GM19351 (cell line): ENCODE data around the gene CPEB4.

ENCODE experiments used
- ATAC-seq: cut with Tn5 transposase; IDR thresholded peaks from one replicate; pipeline ENCODE4 v1.9.1; 2021; ENCODE audit warnings: mild to moderate bottlenecking, moderate library complexity; ENCODE audit not compliant: unreplicated experiment

The CPEB4 gene

DNA sequence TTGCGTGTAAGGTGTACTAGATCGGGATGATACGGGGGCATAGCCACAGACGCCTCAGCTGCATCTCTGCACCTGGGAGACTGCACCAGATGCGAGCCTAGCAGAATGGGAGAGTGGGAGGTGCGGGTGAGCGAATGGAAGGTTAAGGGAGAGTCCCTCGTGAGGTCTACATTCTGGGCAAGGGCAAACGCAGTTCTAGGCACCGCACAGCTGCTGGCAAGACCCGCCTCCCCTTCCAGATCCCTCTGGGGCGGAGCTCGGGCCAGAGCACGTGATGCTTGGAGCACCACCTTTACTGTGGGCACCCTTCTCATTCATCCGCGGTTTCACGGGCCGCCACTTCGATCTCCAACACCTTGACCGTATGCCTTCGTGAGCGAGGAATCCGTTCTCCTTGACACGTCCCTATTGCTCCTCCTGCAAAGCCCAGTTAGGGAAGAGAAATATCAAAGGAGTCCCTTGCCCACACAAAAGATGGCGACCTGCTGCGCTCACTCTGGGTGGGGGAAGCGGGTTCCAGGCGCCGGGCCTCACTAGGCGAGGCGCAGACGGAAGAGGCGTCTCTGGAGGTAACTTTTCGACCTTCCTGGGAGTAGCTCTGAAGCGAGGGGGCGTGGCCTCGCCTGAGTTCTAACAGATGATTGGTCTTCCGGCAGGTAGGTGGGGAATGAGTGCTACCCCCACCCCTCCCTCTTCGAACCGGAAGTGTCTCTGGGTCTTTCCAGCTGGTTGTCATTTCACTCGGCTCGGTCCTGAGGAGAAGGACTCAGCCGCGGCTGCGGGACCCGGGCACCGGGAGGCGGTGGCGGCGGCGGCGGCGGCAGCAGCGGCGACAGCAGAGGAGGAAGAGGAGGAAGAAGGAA, at the start of gene CPEB4:
CPEB4 (plus strand) TSS at position 740 of the 863 bp plus-strand sequence. CDS start 1,385 bp downstream, outside the sequence.
- peak; percentile 80 for ATAC-seq

DNA sequence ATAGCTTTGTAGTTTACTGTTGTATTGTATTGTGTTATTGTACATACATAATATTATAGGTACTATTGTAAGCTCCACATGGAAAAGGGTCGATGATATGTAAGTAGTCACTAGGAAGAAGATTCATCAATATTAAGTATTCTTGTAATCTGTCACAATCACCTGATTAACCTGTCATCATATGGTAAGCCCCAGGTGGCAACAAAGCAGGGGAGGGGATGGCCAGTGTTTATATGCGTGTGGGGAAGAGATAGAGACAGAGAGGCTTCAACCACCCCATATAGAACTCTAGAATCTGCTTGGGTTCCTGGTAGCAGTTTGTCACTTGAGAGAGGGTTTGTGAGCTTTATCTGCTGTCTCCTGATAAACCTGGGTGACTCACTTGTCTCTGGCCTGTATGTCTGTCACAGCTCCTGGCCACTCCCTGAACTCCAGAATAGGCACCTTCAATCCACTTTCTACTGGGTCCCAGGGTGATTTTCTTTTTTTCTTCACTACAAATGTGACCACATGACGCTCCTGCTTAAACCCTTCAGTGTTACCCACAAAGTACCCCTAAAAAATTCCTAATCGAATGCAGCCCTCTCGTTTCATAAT, 48.9 kb upstream of the CPEB4 start:
- no peak for ATAC-seq

DNA sequence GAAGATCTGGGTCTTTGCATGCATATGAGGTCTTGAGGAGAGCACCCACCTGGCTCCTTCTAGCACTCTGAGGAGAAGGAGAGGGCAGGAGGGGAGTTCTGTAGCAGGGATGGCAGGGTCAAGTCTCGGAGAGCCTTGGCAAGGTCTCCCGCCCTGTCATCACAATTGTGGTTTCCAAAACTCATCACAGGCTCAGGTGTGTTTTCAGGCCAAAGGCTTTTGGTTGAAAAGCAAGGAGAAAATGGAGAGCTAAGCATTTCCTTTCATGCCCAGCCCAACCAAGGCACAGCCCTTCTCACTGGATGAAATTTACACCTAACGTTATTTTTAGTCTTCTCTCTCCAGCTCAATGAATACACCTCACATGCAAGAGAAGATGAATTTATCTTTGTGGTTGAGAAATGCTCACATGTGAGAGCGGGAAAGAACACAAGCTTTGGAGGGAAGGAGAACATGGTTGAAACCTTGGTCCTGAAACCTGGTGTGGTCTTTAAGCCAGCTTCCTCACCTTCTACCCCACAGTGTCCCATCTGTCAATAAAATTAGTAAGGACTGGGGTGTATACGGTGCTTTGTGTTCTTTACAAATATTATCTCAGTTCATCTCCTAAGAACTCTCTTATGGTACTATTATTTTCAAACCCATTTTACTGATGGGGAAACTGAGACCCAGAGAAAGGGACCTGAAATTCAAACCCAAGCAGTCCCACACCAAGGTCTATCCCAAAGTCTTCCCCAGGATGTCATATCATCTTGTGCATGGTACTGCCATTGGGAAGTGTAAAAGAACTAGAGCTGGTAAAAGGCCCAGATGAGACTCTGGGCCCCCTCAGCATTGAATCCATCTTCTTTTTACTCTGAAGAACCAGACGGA, 47.8 kb upstream of the CPEB4 start:
- no peak for ATAC-seq

DNA sequence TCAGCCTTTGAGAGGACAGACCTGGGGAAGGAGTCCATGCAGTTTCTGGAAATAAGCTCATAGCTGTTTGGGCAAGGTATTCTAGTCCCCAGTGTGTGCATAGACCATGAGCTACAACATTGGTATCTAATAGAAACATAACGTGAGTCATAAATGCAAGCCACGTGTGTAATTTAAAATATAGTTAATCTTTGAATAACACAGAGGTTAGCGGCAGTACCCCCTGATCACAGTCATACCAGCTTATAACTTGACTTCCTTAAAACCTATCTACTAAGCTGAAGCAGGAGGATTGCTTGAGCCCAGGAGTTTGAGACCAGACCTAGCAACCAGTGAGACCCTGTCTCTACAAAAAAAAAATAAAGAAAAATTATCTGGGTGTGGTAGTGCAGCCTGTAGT, 46.4 kb upstream of the CPEB4 start:
- no peak for ATAC-seq

DNA sequence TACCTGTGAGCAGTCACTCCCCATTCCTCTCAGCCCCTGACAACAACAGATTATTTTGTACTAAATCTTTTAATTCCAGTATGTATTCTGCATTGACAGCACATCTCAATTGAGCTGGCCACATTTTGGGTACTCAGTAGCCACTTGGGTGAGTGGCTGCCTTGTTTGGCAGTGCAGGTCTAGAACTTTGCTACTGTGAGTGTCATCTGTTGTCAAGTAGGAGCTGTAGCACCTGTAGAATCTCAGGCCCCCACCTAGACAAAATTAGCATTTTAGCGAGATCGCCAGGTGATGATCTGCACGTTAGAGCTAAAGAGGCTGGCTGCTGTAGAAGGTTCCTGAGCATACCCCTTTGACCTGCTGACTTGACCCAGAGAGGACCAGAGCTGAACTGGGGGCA, 44.4 kb upstream of the CPEB4 start:
- ATAC-seq, result no peak

DNA sequence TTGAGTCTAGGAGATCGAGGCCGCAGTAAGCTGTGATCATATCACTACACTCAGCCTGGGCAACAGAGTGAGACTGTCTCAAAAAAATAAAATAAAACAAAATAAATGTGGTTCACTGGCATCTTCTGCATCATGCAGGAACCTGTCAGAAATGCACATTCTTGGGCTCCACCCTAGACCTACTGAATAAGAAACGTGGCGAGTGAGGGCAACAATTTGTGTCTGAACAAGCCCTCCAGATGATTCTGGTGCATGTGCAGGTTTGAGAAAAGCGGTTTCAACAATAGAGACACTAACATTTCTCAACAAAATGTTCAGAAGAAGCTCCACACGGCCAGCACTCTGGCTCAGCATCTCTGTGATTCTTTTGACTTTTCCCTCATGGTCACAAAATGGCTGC, 42.8 kb upstream of the CPEB4 start:
- ATAC-seq, result no peak

DNA sequence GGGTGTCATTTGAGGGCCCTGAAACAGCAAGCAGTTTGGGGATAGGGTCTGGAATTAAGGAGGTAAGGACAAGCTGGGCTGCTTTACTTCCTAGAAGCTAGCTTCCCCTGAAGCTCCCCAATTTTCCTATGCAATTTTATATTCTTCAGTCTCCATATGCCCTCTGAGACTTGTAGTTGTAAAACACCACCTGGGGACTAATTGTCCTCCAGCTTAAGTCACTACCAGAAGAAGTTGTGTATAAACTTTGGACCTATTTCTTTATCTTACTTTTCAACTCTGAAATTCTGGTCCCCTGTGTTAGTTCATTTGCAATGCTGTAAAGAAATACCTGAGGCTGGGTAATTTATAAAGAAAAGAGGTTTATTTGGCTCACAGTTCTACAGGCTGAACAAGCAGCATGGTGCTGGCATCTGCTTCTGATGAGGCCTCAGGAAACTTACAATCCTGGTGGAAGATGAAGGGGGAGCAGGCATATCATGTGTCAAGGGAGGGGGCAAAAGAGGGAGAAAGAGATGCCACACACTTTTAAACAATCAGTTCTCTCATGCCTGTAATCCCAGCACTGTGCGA, 41.1 kb upstream of the CPEB4 start:
- ATAC-seq, result no peak

DNA sequence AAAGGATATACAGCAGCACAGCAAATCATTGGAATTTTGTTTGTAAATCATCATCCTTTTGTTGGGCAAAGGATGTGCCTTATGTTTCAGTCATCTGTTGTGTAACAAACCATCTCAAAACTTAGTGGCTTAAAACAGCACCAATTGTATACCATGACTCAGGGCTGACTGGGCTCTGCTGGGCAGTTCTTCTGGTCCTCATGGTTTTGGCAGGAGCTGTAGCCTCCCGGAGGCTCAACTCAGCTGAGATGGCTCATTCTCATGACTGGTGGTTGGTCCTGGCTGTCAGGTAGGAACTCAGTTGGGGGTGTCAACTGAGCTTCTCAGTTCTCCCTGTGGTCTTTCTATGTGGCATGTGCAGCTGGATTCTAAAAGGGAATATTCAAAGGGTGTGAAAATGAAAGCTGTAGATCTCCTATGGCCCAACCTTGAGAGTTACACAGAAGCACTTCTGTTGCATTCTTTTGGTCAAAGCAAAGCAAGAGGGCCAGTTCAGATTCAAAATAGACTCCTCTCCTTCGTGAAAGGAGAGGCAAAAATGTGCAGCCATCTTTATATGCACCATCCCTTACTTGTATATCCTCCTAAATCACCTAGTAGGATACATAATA, 39.1 kb upstream of the CPEB4 start:
- no peak for ATAC-seq

DNA sequence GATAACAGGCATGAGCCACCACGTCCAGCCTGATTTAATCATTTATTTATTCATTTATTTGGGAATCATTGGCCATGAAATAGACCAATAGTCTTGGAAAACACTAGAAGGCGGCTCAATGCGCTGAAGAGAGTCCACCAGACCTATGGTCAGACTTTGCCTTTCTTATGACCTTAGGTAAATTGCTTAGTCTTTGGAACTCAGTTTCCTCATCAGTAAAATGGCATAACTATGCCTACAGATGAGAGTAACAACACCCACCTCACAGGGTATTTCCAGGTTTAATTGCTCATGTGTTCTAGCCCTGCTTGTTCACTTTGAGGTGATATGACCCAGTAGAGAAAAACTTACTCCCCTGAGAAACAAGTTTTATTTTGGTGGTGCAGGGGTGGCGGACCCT, 38.2 kb upstream of the CPEB4 start:
- no peak for ATAC-seq

DNA sequence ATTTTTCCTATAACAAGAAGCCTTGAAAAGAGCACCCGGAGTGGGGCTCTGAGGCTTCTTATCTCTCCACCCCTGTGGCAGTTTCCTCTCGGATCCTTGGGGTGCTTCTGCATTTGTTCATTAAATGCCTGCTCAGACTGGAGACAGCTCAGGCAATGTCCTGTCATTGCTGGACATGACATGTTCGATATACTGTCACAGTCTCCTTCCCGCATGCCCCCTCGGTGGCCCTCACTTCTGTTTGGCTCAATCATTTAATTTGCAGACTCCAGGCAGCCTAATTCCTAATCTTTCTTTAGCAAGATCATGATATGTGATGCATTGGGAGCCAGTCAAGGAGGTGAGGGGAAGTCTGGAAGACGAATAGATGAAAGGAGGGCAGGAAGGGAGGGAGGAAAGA, 37.5 kb upstream of the CPEB4 start:
- no peak for ATAC-seq

DNA sequence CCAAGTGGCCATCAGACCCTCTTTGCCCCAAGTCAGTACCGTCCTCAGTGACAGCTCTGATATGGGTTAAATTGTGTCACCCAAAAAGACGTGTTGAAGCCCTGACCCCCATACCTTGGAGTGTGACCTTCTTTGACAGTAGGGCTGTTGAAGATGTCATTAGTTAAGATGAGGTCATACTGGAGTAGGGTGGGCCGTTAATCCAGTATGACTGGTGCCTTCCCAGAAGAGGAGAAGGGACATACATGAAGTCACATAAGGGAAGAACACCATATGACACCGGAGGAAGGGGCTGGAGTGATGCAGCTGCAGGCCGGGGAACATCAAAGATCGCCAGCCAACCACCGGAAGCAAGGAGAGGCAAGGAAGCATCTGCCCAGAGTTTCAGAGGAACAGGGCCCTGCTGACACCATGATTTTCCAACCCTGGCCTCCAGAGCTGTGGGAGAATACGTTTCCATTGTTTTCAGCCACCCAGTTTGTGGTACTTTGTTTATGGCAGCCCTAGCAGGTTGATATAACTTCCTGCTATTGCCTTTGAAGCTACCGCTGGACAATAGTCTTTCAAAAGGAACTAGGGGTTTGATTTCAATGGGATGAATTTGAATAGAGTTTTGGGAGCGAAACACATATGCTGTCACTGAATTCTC, 36.4 kb upstream of the CPEB4 start:
- ATAC-seq, result no peak

DNA sequence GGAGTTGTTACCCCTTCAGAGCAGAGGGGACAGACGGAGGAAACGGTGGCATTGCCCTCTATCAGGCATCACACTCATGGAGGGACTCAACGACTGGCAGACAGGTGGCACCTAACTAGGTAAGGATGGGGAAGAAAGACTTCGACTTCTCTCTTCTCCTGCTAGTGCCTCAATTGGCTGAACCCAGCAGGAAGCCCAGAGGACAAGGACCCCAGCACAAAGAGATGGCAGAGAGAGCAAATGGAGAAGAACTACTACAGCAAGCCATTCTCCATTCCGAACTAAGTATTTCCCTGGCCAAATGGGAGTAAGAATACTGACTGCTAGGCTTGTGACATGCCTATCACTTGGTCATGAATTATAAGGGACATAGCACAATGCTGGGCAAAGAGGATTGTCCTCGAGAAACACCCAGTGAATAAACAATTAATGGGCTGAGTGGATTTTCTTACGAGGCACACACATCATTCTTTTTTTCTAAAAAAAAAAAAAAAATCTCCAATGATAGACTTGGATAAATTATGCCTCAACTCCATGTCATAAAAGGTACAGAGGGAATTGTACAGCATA, 35.3 kb upstream of the CPEB4 start:
- no peak for ATAC-seq

DNA sequence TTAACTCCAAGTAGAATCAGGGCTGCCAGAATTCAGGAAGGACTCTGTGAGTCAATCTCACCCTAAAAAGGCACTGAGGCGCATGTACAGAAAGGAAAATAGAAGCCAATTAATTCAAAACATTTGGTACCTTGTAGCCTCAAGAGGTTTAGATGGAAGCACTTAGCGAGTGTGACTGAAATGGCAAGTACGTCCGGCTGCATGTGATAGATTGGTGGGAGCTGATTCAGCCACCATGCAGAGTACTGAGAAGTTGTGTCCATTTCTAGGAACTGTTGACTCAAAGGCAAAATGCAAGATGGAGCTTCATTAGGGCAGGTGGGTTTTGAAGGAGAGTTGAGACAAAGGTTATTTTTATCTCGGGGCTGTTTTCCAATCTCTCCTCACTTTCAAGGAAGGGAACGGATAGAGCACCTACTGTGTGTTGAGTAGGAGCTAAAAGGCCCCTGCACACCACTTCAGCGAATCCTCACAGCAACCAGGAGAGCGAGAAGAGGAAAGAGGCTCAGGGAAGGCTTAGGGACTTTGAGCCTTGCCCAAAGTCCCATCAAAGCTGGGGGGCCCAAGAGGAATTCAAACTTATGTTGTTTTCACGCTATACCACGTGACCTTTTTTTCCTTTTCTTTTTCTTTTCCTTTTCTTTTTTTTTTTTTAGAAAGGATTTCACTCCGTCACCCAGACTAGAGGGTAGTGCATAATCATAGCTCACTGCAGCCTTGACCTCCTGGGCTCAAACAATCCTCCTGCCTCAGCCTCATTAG, 34.6 kb upstream of the CPEB4 start:
- ATAC-seq, result no peak

DNA sequence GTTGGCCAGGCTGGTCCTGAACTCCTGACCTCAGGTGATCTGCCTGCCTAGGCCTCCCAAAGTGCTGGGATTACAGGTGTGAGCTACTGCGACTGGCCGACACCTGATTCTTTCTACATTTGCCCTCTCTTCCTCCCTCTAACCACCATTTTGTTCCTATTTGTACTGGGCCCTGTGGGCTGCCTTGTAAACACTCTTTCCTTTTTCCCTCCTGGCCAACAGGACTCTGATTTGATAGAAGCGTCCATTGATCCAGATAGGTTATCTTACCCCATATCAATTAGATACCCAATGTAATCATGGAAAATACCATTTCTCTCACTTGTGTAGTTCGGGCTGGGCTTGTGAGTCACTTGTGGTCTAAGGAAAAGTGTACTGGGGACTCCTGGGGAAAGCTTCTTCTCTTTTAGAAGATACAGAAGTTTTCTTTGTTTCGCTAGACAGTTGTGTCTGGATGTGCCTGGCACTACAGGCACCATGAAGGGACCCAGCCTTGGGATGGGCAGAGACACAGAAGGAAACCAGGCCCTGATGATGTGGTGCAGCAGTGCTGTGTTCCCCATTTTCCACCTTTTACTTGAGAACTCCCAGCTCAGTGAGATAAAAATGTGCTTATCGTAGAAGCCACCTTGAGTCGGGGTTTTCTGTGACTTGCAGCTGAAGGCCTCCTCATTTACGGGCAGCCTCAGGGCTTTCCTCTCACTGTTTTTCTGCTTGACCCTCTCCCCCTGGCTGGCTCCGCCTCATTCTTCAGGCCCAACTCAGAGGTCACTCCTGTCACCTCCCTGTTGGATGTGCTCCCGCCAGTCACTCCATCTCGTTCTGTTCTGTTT, 32.8 kb upstream of the CPEB4 start:
- no peak for ATAC-seq

DNA sequence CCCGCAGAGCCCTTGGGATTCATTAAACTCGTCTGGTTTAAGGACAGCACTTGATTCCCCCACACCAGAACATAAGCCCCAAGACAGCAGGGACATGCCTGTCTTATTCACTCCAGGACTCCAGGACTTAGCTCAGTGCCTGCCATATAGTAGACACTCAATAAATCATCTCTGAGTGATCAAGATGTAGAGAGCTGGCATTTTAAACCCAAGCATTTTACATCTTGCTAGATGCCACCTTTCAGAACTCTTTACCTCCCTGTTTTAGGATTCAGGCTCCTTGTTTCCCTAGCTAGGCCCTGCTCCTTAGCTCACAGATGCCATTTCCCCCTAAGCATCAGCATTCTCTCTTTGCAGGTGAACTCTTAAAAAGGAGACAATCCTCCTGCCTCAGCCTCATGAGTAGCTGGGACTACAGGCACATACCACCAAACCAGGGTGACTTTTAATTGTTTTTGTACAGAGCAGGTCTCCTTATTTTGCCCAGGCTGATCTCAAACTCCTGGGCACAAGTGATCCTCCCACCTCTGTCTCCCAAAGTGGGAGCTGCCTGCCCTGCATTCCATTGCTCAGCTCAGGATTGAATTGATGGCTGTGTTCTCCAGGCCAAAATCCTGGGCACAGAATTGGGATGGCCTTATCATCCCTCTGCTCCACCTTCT, 32.0 kb upstream of the CPEB4 start:
- ATAC-seq, result no peak

DNA sequence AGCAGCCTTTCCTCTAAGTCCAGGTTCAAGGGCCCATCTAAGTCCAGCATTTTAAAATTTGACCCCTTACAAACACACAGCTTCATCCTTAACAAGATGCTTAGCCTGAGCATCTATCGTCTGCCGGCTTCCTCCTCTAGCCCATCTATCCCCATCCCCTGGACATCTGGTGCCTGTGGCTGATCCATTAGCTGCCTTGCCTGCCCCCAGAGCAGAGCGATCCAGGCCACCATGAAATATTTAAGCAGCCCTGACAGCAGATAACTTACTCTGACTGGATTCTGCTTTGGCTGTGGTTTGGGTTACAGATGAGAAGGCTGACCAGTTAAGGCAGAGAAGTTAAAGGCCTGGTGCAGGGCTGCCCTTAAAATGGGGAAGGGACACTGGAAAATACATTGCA, 30.9 kb upstream of the CPEB4 start:
- no peak for ATAC-seq

DNA sequence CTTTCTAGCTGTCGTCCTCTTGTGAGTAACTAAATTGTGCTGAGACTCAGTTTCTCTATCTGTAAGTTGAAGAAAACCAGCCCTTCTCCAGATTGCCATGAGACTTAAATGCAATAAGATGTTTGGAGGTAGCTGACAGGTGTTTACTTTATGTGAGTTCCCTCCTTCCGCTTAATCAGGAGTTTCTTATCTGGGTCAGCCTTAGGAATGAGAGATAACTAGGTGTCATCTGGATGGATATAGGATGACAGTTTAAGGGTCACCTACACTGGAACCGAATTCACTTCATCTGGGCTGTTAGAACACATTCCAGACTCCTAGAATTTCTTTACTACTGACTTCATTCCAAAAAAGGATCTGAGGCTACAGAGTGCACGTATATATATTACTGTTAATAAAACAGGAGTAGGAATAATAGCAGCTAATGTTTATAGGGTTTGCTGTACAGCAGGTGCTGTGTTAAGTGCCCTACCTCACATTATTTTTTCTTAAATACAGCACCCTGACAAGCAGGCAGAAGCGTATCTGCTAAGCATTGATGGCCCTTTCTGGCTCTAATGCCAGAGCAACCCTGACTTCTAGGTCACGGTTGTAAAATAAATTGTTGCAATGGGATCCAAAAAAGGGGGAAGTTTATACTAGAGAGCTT, 30.0 kb upstream of the CPEB4 start:
- ATAC-seq, result no peak
